ENCODE data around the gene RALGPS1.

The RALGPS1 gene

GRCh38 chr9:127206666-127207065 lies 292.1 kb downstream of the RALGPS1 start:
- H3K4me2 ChIP-seq (ENCODE audit: low read length), result no peak overlapping the region
- no peak for DNase-seq
- no peak overlapping the region for H2AFZ ChIP-seq (ENCODE audit: insufficient read depth, low read length, poor library complexity)
- peaks cover 2% of the 10 kb centered on the region for H3K9me3 ChIP-seq (ENCODE audit: insufficient read depth, low read depth, low read length)
- no peak overlapping the region for H3K27ac ChIP-seq (ENCODE audit: low read depth, low read length)
- H2BK120ac ChIP-seq (ENCODE audit: insufficient read depth, low read length, poor library complexity), result no peak overlapping the region
- no peak overlapping the region for H3K9ac ChIP-seq (ENCODE audit: low read length)
- no peaks in the 10 kb centered on the region for H3K79me1 ChIP-seq (ENCODE audit: low read length)
- H3K4me1 ChIP-seq (ENCODE audit: control insufficient read depth in 1 of 2, insufficient read depth in 2 of 2, low read length in 2 of 2), result peaks cover 0 to 1% of the 10 kb centered on the region in 2 experiments
- no peak overlapping the region for H3K23ac ChIP-seq (ENCODE audit: low read length)
- H3K36me3 ChIP-seq (ENCODE audit: control insufficient read depth in 1 of 2, insufficient read depth in 2 of 2, low read length in 2 of 2), result no peaks in the 10 kb centered on the region
- H2AK5ac ChIP-seq (ENCODE audit: low read length), result no peak overlapping the region
- H3K27me3 ChIP-seq (ENCODE audit: insufficient read depth, low read length), result no peaks in the 10 kb centered on the region
- no peak overlapping the region for H3K4me3 ChIP-seq (ENCODE audit: low read depth, low read length)
- H2BK5ac ChIP-seq (ENCODE audit: low read depth, low read length, poor library complexity), result no peak overlapping the region
- no peak overlapping the region for H4K8ac ChIP-seq (ENCODE audit: low read depth, low read length)
- no peak overlapping the region for H3K14ac ChIP-seq (ENCODE audit: low read length)
- no CpG with 5 or more reads among the region's 3 CpGs for WGBS (ENCODE audit: extremely low coverage, insufficient coverage, insufficient read length)
- no peak overlapping the region for H3K18ac ChIP-seq (ENCODE audit: low read length)
- no peak overlapping the region for H4K91ac ChIP-seq (ENCODE audit: low read depth, low read length)
- no peak overlapping the region for H2BK12ac ChIP-seq (ENCODE audit: low read length)
- H3K4ac ChIP-seq (ENCODE audit: low read depth, low read length), result no peak overlapping the region
- no peak overlapping the region for H4K12ac ChIP-seq (ENCODE audit: low read depth, low read length)
- H3K79me2 ChIP-seq (ENCODE audit: control insufficient read depth, insufficient read depth, low read length, poor library complexity), result no peaks in the 10 kb centered on the region

GRCh38 chr9:127207734-127208410 lies 293.3 kb downstream of the RALGPS1 start:
- no peak overlapping the region for H3K9ac ChIP-seq (ENCODE audit: low read length)
- no peak overlapping the region for H3K4me2 ChIP-seq (ENCODE audit: low read length)
- H3K79me2 ChIP-seq (ENCODE audit: control insufficient read depth, insufficient read depth, low read length, poor library complexity), result no peaks in the 10 kb centered on the region
- H3K79me1 ChIP-seq (ENCODE audit: low read length), result no peaks in the 10 kb centered on the region
- no peak overlapping the region for H4K91ac ChIP-seq (ENCODE audit: low read depth, low read length)
- H4K8ac ChIP-seq (ENCODE audit: low read depth, low read length), result no peak overlapping the region
- H3K36me3 ChIP-seq (ENCODE audit: control insufficient read depth in 1 of 2, insufficient read depth in 2 of 2, low read length in 2 of 2), result no peaks in the 10 kb centered on the region
- H3K23ac ChIP-seq (ENCODE audit: low read length), result no peak overlapping the region
- no peak overlapping the region for H2AFZ ChIP-seq (ENCODE audit: insufficient read depth, low read length, poor library complexity)
- peaks cover 0 to 1% of the 10 kb centered on the region in 2 experiments for H3K4me1 ChIP-seq (ENCODE audit: control insufficient read depth in 1 of 2, insufficient read depth in 2 of 2, low read length in 2 of 2)
- no peak overlapping the region for H3K27ac ChIP-seq (ENCODE audit: low read depth, low read length)
- H2BK120ac ChIP-seq (ENCODE audit: insufficient read depth, low read length, poor library complexity), result no peak overlapping the region
- no CpG with 5 or more reads among the region's 11 CpGs for WGBS (ENCODE audit: extremely low coverage, insufficient coverage, insufficient read length)
- H3K18ac ChIP-seq (ENCODE audit: low read length), result no peak overlapping the region
- H2BK12ac ChIP-seq (ENCODE audit: low read length), result no peak overlapping the region
- H3K9me3 ChIP-seq (ENCODE audit: insufficient read depth, low read depth, low read length), result peaks cover 2% of the 10 kb centered on the region
- H2AK5ac ChIP-seq (ENCODE audit: low read length), result no peak overlapping the region
- no peak overlapping the region for H3K4me3 ChIP-seq (ENCODE audit: low read depth, low read length)
- H4K12ac ChIP-seq (ENCODE audit: low read depth, low read length), result no peak overlapping the region
- no peak overlapping the region for H2BK5ac ChIP-seq (ENCODE audit: low read depth, low read length, poor library complexity)
- no peak overlapping the region for H3K4ac ChIP-seq (ENCODE audit: low read depth, low read length)
- H3K27me3 ChIP-seq (ENCODE audit: insufficient read depth, low read length), result no peaks in the 10 kb centered on the region
- H3K14ac ChIP-seq (ENCODE audit: low read length), result no peak overlapping the region
- no peak for DNase-seq

- no peak overlapping the region for H3K18ac ChIP-seq (ENCODE audit: low read length)
- H2AK5ac ChIP-seq (ENCODE audit: low read length), result no peak overlapping the region
- no peak overlapping the region for H4K12ac ChIP-seq (ENCODE audit: low read depth, low read length)
- no CpG with 5 or more reads among the region's 8 CpGs for WGBS (ENCODE audit: extremely low coverage, insufficient coverage, insufficient read length)
- H3K4ac ChIP-seq (ENCODE audit: low read depth, low read length), result no peak overlapping the region
- no peak for DNase-seq
- no peak overlapping the region for H4K8ac ChIP-seq (ENCODE audit: low read depth, low read length)
- H3K9me3 ChIP-seq (ENCODE audit: insufficient read depth, low read depth, low read length), result peaks cover 2% of the 10 kb centered on the region
- no peaks in the 10 kb centered on the region for H3K79me2 ChIP-seq (ENCODE audit: control insufficient read depth, insufficient read depth, low read length, poor library complexity)
- H2BK12ac ChIP-seq (ENCODE audit: low read length), result no peak overlapping the region
- H3K27me3 ChIP-seq (ENCODE audit: insufficient read depth, low read length), result no peaks in the 10 kb centered on the region
- peaks cover 0 to 1% of the 10 kb centered on the region in 2 experiments for H3K4me1 ChIP-seq (ENCODE audit: control insufficient read depth in 1 of 2, insufficient read depth in 2 of 2, low read length in 2 of 2)
- no peak overlapping the region for H3K4me2 ChIP-seq (ENCODE audit: low read length)
- no peak overlapping the region for H3K23ac ChIP-seq (ENCODE audit: low read length)
- H4K91ac ChIP-seq (ENCODE audit: low read depth, low read length), result no peak overlapping the region
- no peak overlapping the region for H2BK120ac ChIP-seq (ENCODE audit: insufficient read depth, low read length, poor library complexity)
- no peaks in the 10 kb centered on the region for H3K36me3 ChIP-seq (ENCODE audit: control insufficient read depth in 1 of 2, insufficient read depth in 2 of 2, low read length in 2 of 2)
- no peak overlapping the region for H3K9ac ChIP-seq (ENCODE audit: low read length)
- H3K4me3 ChIP-seq (ENCODE audit: low read depth, low read length), result no peak overlapping the region
- H3K14ac ChIP-seq (ENCODE audit: low read length), result no peak overlapping the region
- H2BK5ac ChIP-seq (ENCODE audit: low read depth, low read length, poor library complexity), result no peak overlapping the region
- no peaks in the 10 kb centered on the region for H3K79me1 ChIP-seq (ENCODE audit: low read length)
- no peak overlapping the region for H3K27ac ChIP-seq (ENCODE audit: low read depth, low read length)
- H2AFZ ChIP-seq (ENCODE audit: insufficient read depth, low read length, poor library complexity), result no peak overlapping the region
Measured at GRCh38 chr9:127208416-127208815, 293.8 kb downstream of the RALGPS1 start.

GRCh38 chr9:127209220-127209619 lies 294.6 kb downstream of the RALGPS1 start:
- no peak overlapping the region for H4K91ac ChIP-seq (ENCODE audit: low read depth, low read length)
- no peak overlapping the region for H3K14ac ChIP-seq (ENCODE audit: low read length)
- H3K36me3 ChIP-seq (ENCODE audit: control insufficient read depth in 1 of 2, insufficient read depth in 2 of 2, low read length in 2 of 2), result no peaks in the 10 kb centered on the region
- peaks cover 0 to 1% of the 10 kb centered on the region in 2 experiments for H3K4me1 ChIP-seq (ENCODE audit: control insufficient read depth in 1 of 2, insufficient read depth in 2 of 2, low read length in 2 of 2)
- no peak overlapping the region for H2BK12ac ChIP-seq (ENCODE audit: low read length)
- no peak overlapping the region for H2AFZ ChIP-seq (ENCODE audit: insufficient read depth, low read length, poor library complexity)
- H4K8ac ChIP-seq (ENCODE audit: low read depth, low read length), result no peak overlapping the region
- no peak overlapping the region for H2BK5ac ChIP-seq (ENCODE audit: low read depth, low read length, poor library complexity)
- no CpG with 5 or more reads among the region's 7 CpGs for WGBS (ENCODE audit: extremely low coverage, insufficient coverage, insufficient read length)
- no peak overlapping the region for H3K4me2 ChIP-seq (ENCODE audit: low read length)
- H3K79me2 ChIP-seq (ENCODE audit: control insufficient read depth, insufficient read depth, low read length, poor library complexity), result no peaks in the 10 kb centered on the region
- no peak overlapping the region for H2BK120ac ChIP-seq (ENCODE audit: insufficient read depth, low read length, poor library complexity)
- H3K9ac ChIP-seq (ENCODE audit: low read length), result no peak overlapping the region
- no peak overlapping the region for H4K12ac ChIP-seq (ENCODE audit: low read depth, low read length)
- H3K18ac ChIP-seq (ENCODE audit: low read length), result no peak overlapping the region
- no peak overlapping the region for H2AK5ac ChIP-seq (ENCODE audit: low read length)
- no peak overlapping the region for H3K4ac ChIP-seq (ENCODE audit: low read depth, low read length)
- no peaks in the 10 kb centered on the region for H3K27me3 ChIP-seq (ENCODE audit: insufficient read depth, low read length)
- no peaks in the 10 kb centered on the region for H3K79me1 ChIP-seq (ENCODE audit: low read length)
- H3K4me3 ChIP-seq (ENCODE audit: low read depth, low read length), result no peak overlapping the region
- peaks cover 2% of the 10 kb centered on the region for H3K9me3 ChIP-seq (ENCODE audit: insufficient read depth, low read depth, low read length)
- no peak for DNase-seq
- H3K23ac ChIP-seq (ENCODE audit: low read length), result no peak overlapping the region
- no peak overlapping the region for H3K27ac ChIP-seq (ENCODE audit: low read depth, low read length)
